HEK293 (cell line): ENCODE measurements around the gene TNFRSF1A.

Experiments
- CTCF ChIA-PET: fragments of 350-600 bp; formaldehyde crosslinking; extraction: SDS; loops from one replicate; lab custom pipeline; 2021; ENCODE audit warnings: antibody characterized with exemption; lab: Yijun Ruan, JAX
- POLR2A ChIA-PET: fragments of 300-600 bp; formaldehyde crosslinking; extraction: SDS; loops from one replicate; lab custom pipeline; 2020; ENCODE audit warnings: antibody characterized with exemption, inconsistent platforms; lab: Yijun Ruan, JAX
- H3K27ac ChIP-seq: fragments of 200-500 bp; sonication (Bioruptor generic); 2 replicates; pipeline ENCODE4 v1.5.1; 2014; ENCODE audit warnings: low read depth, low read length, control low read depth, inconsistent platforms; ENCODE audit errors: extremely low read depth
- H3K36me3 ChIP-seq, 2 experiments: fragments of 200-500 bp in 1 of 2; sonication (Bioruptor generic) in 1 of 2; 1 replicate in 1 of 2; 2 replicates in 1 of 2; pipeline ENCODE4 v1.5.1; 2014 to 2017; ENCODE audit warnings: inconsistent platforms in 2 of 2, low read length in 2 of 2; ENCODE audit not compliant: control insufficient read depth in 2 of 2, insufficient read depth in 1 of 2
- H3K4me1 ChIP-seq: fragments of 200-500 bp; sonication (Bioruptor generic); 2 replicates; pipeline ENCODE4 v1.5.1; 2014; ENCODE audit warnings: mild to moderate bottlenecking, low read length, inconsistent platforms; ENCODE audit not compliant: control insufficient read depth, insufficient read depth
- H3K4me3 ChIP-seq: 2 replicates; pipeline ENCODE4 v1.5.1; 2011; ENCODE audit warnings: low read depth, mild to moderate bottlenecking, control low read depth, low read length, moderate library complexity
- H3K9me3 ChIP-seq: fragments of 200-500 bp; sonication (Bioruptor generic); 2 replicates; pipeline ENCODE4 v1.5.1; 2014; ENCODE audit warnings: low read depth, low read length, inconsistent platforms; ENCODE audit not compliant: control insufficient read depth, insufficient read depth
- HOXD13 ChIP-seq: sonication (generic); formaldehyde crosslinking; IDR thresholded peaks from 2 replicates; pipeline ENCODE4 v1.8.0; 2022; ENCODE audit warnings: missing genetic modification reagents, borderline replicate concordance
- PATZ1 ChIP-seq: fragments of 450-650 bp; formaldehyde crosslinking; IDR thresholded peaks from 2 replicates; pipeline ENCODE4 v1.5.1; 2016; ENCODE audit warnings: missing biosample characterization, missing genetic modification characterization
- PRDM4 ChIP-seq: fragments of 450-650 bp; formaldehyde crosslinking; IDR thresholded peaks from 2 replicates; pipeline ENCODE4 v1.5.1; 2017; ENCODE audit warnings: missing biosample characterization, missing genetic modification characterization
- SCRT2 ChIP-seq: fragments of 450-650 bp; formaldehyde crosslinking; IDR thresholded peaks from 2 replicates; pipeline ENCODE4 v1.5.1; 2016; ENCODE audit warnings: missing biosample characterization, missing genetic modification characterization
- TCF7L2 ChIP-seq: IDR thresholded peaks from 2 replicates; pipeline ENCODE4 v1.6.1; 2011; ENCODE audit warnings: low read depth, mild to moderate bottlenecking, inconsistent platforms, low read length, moderate library complexity, borderline replicate concordance
- YY1 ChIP-seq: fragments of 450-650 bp; formaldehyde crosslinking; IDR thresholded peaks from 2 replicates; pipeline ENCODE4 v1.5.1; 2018; ENCODE audit warnings: missing biosample characterization, missing genetic modification characterization
- ZEB2 ChIP-seq: fragments of 450-650 bp; formaldehyde crosslinking; IDR thresholded peaks from 2 replicates; pipeline ENCODE4 v1.5.1; 2016; ENCODE audit warnings: missing biosample characterization, missing genetic modification characterization
- ZNF133 ChIP-seq: fragments of 450-650 bp; formaldehyde crosslinking; IDR thresholded peaks from 2 replicates; pipeline ENCODE4 v1.5.1; 2016; ENCODE audit warnings: missing biosample characterization, missing genetic modification characterization
- ZNF23 ChIP-seq: fragments of 450-650 bp; formaldehyde crosslinking; IDR thresholded peaks from 2 replicates; pipeline ENCODE4 v1.5.1; 2016; ENCODE audit warnings: missing biosample characterization, missing genetic modification characterization, borderline replicate concordance
- ZNF248 ChIP-seq: fragments of 450-650 bp; formaldehyde crosslinking; IDR thresholded peaks from 2 replicates; pipeline ENCODE4 v1.5.1; 2017; ENCODE audit warnings: missing biosample characterization, missing genetic modification characterization
- ZNF26 ChIP-seq: fragments of 450-650 bp; formaldehyde crosslinking; IDR thresholded peaks from 2 replicates; pipeline ENCODE4 v1.5.1; 2016; ENCODE audit warnings: missing biosample characterization, missing genetic modification characterization
- ZNF398 ChIP-seq: fragments of 450-650 bp; formaldehyde crosslinking; IDR thresholded peaks from 2 replicates; pipeline ENCODE4 v1.5.1; 2017; ENCODE audit warnings: missing biosample characterization, missing genetic modification characterization
- ZNF510 ChIP-seq: fragments of 450-650 bp; formaldehyde crosslinking; IDR thresholded peaks from 2 replicates; pipeline ENCODE4 v1.5.1; 2018; ENCODE audit warnings: mild to moderate bottlenecking, missing genetic modification characterization, missing biosample characterization; ENCODE audit not compliant: insufficient replicate concordance
- ZNF548 ChIP-seq: fragments of 450-650 bp; formaldehyde crosslinking; IDR thresholded peaks from 2 replicates; pipeline ENCODE4 v1.5.1; 2016; ENCODE audit warnings: missing biosample characterization, missing genetic modification characterization
- ZNF585B ChIP-seq: fragments of 450-650 bp; formaldehyde crosslinking; IDR thresholded peaks from 2 replicates; pipeline ENCODE4 v1.5.1; 2016; ENCODE audit warnings: missing biosample characterization, missing genetic modification characterization
- ZNF621 ChIP-seq: fragments of 450-650 bp; formaldehyde crosslinking; IDR thresholded peaks from 2 replicates; pipeline ENCODE4 v1.5.1; 2017; ENCODE audit warnings: missing biosample characterization, missing genetic modification characterization
- ZNF624 ChIP-seq: fragments of 450-650 bp; formaldehyde crosslinking; IDR thresholded peaks from 2 replicates; pipeline ENCODE4 v1.5.1; 2017; ENCODE audit warnings: missing biosample characterization, missing genetic modification characterization
- ZNF76 ChIP-seq: fragments of 450-650 bp; formaldehyde crosslinking; IDR thresholded peaks from 2 replicates; pipeline ENCODE4; 2016; ENCODE audit warnings: low read depth, missing biosample characterization, missing genetic modification characterization, borderline replicate concordance
- ZNF843 ChIP-seq: fragments of 450-650 bp; formaldehyde crosslinking; IDR thresholded peaks from 2 replicates; pipeline ENCODE4 v1.5.1; 2016; ENCODE audit warnings: missing biosample characterization, missing genetic modification characterization

Gene TNFRSF1A

GRCh38 chr12:6322352-6322751 lies 19.5 kb downstream of the TNFRSF1A start (continued):
- no peak for TF ChIP-seq ZNF133

- H3K9me3 ChIP-seq: no peaks in the 10 kb centered on the region
- no peaks in the 10 kb centered on the region for H3K36me3 ChIP-seq
- peaks cover 11% of the 10 kb centered on the region for H3K4me1 ChIP-seq
- H3K27ac ChIP-seq: no peak overlapping the region
- CTCF ChIA-PET: interaction anchor here (0.6 to 2.0 kb wide), 4 partner anchors 21 to 144 kb away, joined by 3 to 13 read pairs (median 6); partner anchors contain the start of gene TNFRSF1A
- H3K4me3 ChIP-seq: no peak overlapping the region
- POLR2A ChIA-PET: no interaction called here
- TF ChIP-seq SCRT2 (tag by site-specific recombination) (no peak), ZNF248 (no peak), ZNF510 (no peak), PRDM4 (tag by site-specific recombination) (no peak), ZNF76 (tag by site-specific recombination) (no peak), ZNF26 (tag by site-specific recombination) (no peak), HOXD13 (CRISPR knock-in tag) (no peak), ZNF624 (tag by site-specific recombination) (no peak), ZNF23 (tag by site-specific recombination) (no peak), ZNF398 (tag by site-specific recombination) (no peak), ZNF843 (tag by site-specific recombination) (no peak), PATZ1 (tag by site-specific recombination) (no peak), YY1 (tag by site-specific recombination) (no peak), ZEB2 (tag by site-specific recombination) (no peak), TCF7L2 (no peak), ZNF548 (tag by site-specific recombination) (no peak), ZNF585B (tag by site-specific recombination) (no peak), ZNF621 (tag by site-specific recombination) (no peak)
These were observed 20.0 kb downstream of the TNFRSF1A start for GRCh38 chr12:6321905-6322304.
